Brain pericyte (primary cell): ENCODE results near the gene AGFG2.

Experiments used
- DNase-seq: peaks from one replicate; pipeline ENCODE4 v3.0.0-alpha.2; 2012; ENCODE audit warnings: low read depth, low spot score

The AGFG2 gene

DNA sequence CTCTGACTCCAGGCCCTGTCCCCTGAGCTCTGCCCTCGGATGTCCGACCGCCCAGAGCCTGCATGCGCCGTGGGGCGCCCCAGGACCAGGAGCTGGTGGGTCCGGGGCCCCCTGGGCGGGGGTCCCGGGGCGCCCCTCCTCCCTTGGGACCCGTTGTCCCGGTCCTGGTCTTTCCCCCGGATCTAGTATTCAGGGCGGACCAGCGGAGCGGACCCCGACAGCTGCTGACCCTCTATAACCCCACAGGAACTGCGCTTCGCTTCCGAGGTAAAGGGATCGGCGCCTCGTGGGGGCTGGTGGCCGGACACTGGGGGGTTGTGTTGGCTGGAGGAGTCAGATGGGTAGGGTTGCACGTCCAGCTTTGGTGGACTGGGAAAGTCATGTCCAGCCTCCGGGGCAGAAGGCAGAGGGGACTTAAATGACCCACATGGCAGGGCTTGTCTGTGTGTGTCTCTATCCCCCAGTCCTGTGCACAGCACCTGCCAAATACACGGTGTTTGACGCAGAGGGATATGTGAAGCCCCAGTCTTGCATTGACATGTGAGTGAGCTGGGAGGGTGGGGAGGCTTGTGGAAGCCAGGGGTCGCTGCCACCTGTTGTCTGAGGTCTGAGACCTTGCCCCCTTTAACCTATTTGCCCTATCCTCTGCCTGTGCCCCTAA is 73.9 kb downstream of the AGFG2 start:
- no peak for DNase-seq

DNA sequence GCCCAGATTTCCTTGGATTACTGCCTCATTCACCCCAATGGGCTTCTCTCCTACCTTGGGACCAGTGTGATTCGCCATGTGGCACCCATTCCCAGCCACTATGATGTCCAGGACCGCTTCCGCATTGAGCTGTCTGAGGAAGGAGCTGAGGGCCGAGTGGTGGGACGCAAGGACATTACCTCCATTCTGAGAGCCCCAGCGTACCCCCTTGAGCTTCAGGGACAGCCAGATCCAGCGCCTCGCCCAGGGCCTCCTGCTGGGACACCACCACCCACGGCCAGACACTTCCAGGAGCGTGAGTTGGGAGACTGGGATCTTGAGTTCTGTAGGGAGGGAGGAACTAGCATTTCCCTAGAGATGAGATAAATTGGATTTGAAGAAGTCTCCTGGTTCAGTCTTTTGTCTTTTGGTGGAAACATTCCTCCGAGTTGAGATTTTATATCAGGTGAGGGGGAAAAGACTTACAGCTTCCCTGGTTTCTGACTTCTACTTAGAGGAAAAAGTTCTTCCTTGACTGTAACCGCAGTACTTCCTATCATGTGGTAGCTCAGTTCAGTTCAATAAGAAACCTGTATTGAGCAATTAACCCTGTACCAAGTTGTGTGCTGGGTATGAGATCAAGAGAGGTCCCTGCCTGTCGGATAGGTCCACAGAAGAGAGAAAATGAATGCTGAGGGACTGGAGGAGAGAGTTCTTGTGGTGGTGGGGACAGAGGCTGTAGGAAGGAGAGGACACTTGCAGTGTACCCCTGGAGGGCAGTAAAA is 74.6 kb downstream of the AGFG2 start:
- no peak for DNase-seq

DNA sequence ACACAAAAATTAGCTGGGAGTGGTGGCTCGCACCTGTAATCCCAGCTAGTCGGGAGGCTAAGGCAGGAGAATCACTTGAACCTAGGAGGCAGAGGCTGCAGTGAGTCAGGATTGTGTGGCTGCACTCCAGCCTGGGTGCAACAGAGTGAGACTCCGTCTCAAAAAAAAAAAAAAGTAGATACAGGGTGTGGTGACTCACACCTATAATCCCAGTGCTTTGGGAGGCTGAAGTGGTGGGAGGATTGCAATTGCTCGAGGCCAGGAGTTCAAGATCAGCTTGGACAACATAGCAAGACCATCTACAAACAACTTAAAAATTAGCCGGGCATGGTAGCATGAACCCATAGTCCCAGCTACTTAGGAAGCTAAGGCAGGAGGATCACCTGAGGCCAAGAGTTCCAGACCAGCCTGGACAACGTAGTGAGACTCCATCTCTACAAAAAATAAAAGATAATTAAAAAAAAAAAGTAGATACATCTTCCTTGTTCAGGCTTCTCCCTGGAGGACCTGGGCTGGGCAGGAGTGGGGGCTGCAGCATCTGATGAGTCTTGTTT is 75.4 kb downstream of the AGFG2 start:
- DNase-seq, result no peak
